ENCODE results near the gene MMAB. TPM values are rescaled to one million over a fixed set of nuclear protein-coding genes. Genes with fewer than 3 reads are reported as not detected.

Gene MMAB
- total and polyA plus RNA-seq, 2 experiments from 2014 or later = 46.6 to 80.8 TPM

DNA sequence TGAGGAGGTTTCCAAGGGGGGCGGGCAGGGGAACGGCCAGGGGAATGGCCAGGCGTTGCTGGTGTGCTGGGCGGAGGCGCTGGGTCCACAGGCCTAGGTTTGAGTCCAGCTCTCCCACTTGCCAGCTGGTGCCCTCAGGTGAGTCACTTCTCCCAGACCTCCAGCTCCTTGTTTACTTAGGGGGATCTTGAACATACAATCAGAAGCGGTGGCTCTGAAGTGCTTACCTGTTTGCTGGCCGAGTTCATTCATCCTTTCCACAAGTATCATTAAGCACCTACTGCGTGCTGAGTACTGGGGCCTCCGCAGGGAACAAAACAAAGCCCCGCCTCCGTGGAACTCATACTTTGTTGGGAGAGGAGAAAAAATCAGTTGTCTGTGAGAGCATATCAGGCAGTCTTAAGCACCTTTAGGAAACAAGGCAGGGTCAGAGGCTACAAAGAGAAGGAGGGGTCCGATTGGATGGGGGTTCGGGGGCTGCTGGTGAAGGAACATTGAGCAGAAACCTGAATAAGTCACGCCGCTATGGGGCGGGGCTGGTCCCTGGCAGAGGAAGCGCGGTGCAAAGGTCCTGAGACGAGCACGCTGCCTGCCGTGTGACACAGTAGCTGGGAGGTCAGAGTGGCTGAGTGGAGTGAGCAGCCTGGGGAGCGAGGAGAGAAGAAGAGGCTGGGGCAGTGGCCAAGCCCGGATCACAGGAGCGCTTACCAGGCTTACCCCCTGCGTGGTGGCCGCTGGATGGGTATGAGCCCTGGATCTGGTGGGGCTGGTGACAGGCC is 15.3 kb upstream of the MMAB start:
- H3K27me3 ChIP-seq = no peaks in the 10 kb centered on the region
- no peaks in the 10 kb centered on the region for H3K36me3 ChIP-seq (replicated peaks; ENCODE audit: insufficient read depth, low read depth)
- peak overlapping the region; percentile 34 for H3K27ac ChIP-seq
- H3K4me2 ChIP-seq = no peak overlapping the region
- H2AFZ ChIP-seq = no peak overlapping the region
- H3K9me3 ChIP-seq (ENCODE audit: low read depth) = no peaks in the 10 kb centered on the region
- H3K9me2 ChIP-seq (replicated peaks; ENCODE audit: insufficient read depth) = no peaks in the 10 kb centered on the region
- H3K4me1 ChIP-seq (ENCODE audit: insufficient read depth) = peaks cover 3% of the 10 kb centered on the region
- 87% methylated on average over 26 of the region's 26 CpGs for WGBS (ENCODE audit: low lambda C conversion rate, missing lambda C conversion rate)
- H4K20me1 ChIP-seq (ENCODE audit: insufficient read depth, poor library complexity, severe bottlenecking) = no peaks in the 10 kb centered on the region
- H3K79me2 ChIP-seq = no peaks in the 10 kb centered on the region
- DNase-seq (ENCODE audit: low spot score) = peak; percentile 59
- no peak for TF ChIP-seq EZH2 (IDR thresholded peaks at IDR 0.05; ENCODE audit: borderline replicate concordance)
- TF ChIP-seq, protein P1, sequence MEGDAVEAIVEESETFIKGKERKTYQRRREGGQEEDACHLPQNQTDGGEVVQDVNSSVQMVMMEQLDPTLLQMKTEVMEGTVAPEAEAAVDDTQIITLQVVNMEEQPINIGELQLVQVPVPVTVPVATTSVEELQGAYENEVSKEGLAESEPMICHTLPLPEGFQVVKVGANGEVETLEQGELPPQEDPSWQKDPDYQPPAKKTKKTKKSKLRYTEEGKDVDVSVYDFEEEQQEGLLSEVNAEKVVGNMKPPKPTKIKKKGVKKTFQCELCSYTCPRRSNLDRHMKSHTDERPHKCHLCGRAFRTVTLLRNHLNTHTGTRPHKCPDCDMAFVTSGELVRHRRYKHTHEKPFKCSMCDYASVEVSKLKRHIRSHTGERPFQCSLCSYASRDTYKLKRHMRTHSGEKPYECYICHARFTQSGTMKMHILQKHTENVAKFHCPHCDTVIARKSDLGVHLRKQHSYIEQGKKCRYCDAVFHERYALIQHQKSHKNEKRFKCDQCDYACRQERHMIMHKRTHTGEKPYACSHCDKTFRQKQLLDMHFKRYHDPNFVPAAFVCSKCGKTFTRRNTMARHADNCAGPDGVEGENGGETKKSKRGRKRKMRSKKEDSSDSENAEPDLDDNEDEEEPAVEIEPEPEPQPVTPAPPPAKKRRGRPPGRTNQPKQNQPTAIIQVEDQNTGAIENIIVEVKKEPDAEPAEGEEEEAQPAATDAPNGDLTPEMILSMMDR (IDR thresholded peaks at IDR 0.05; ENCODE audit: poor library complexity) = no peak
- no peak for TF ChIP-seq EZH2phosphoT487 (IDR thresholded peaks at IDR 0.05; ENCODE audit: low read depth, severe bottlenecking, unreplicated experiment)
- no peak overlapping the region for H3K4me3 ChIP-seq

DNA sequence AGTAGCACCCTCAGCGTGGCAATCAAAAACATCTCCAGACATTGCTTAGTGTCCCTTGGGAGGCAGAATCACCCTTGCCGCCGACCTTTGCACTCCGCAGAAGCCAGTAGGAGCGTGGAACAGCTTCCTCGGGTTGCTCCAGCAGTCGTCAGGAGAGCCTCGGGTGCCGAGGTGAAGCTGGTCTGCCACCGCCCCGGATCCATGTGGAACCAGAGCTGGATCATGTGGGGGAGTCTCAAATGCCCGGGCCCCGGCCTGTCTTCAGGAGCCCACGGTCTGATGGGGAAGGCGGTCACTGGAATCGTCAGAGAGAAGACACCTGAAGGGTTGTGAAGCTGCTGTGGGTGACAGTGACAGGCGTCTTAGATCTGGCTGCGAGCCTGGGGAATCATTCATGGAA is 14.6 kb upstream of the MMAB start:
- H3K9me2 ChIP-seq (replicated peaks; ENCODE audit: insufficient read depth) = no peaks in the 10 kb centered on the region
- 95% methylated on average over 18 of the region's 18 CpGs for WGBS (ENCODE audit: low lambda C conversion rate, missing lambda C conversion rate)
- H3K9me3 ChIP-seq (ENCODE audit: low read depth) = no peaks in the 10 kb centered on the region
- peak overlapping the region; percentile 20 for H3K27ac ChIP-seq
- no peak overlapping the region for H3K4me2 ChIP-seq
- no peak overlapping the region for H2AFZ ChIP-seq
- TF ChIP-seq EZH2phosphoT487 (IDR thresholded peaks at IDR 0.05; ENCODE audit: low read depth, severe bottlenecking, unreplicated experiment) = no peak
- TF ChIP-seq, protein P1 (IDR thresholded peaks at IDR 0.05; ENCODE audit: poor library complexity) = no peak
- TF ChIP-seq EZH2 (IDR thresholded peaks at IDR 0.05; ENCODE audit: borderline replicate concordance) = no peak
- H3K79me2 ChIP-seq = no peaks in the 10 kb centered on the region
- H3K4me3 ChIP-seq = no peak overlapping the region
- peaks cover 3% of the 10 kb centered on the region for H3K4me1 ChIP-seq (ENCODE audit: insufficient read depth)
- no peaks in the 10 kb centered on the region for H3K27me3 ChIP-seq
- H3K36me3 ChIP-seq (replicated peaks; ENCODE audit: insufficient read depth, low read depth) = no peaks in the 10 kb centered on the region
- no peak for DNase-seq (ENCODE audit: low spot score)
- H4K20me1 ChIP-seq (ENCODE audit: insufficient read depth, poor library complexity, severe bottlenecking) = no peaks in the 10 kb centered on the region

DNA sequence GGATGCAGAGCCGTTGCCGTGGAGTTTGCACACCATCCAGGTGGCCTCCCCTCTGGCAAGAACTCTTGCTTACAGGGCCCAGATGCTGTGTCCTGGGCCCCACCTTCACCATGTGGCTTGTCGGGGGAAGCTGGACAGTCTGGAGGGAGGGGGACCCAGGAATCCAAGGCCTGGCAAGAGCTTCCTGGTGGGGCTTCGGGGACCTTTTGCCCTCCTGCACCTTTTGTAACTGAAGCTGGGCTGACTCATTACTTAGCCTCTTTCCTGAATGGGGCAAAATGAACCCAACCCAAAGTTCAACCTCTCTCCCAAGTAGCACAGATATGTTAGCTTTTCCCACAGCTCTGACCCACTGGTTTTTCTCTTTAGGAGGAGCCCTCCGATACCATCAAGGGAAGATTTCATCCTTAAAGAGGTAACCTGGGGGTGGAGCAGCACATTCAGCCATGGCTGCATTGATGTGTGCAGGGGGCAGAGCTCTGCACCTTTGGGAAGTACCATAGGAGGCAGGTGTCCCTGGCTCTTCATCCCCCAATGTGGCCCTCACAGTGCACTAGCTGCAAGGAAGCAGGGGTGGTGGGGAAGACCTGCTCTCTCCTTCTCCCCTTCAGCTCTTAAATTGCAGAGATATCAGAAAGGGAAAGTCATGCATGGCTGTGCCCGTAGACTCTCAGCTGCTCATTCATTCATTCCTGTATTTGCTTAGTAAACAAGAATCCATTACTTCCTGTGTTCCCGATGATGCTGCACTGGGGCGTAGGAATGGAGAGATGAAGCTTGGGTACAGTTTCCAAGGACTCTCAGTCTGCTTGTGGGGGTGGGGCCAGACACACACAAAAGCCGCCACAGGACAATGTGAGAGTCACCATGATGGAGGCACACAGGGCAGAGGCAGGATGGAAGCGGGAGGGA is 13.3 kb upstream of the MMAB start:
- Histone ChIP-seq H3K79me2 (no peaks in the 10 kb centered on the region), H3K9me2 (replicated peaks; ENCODE audit: insufficient read depth) (no peaks in the 10 kb centered on the region), H4K20me1 (ENCODE audit: insufficient read depth, poor library complexity, severe bottlenecking) (no peaks in the 10 kb centered on the region), H2AFZ (no peak overlapping the region), H3K36me3 (replicated peaks; ENCODE audit: insufficient read depth, low read depth) (no peaks in the 10 kb centered on the region), H3K27me3 (no peaks in the 10 kb centered on the region), H3K27ac (no peak overlapping the region), H3K4me2 (no peak overlapping the region), H3K9me3 (ENCODE audit: low read depth) (no peaks in the 10 kb centered on the region), H3K4me1 (ENCODE audit: insufficient read depth) (peaks cover 3% of the 10 kb centered on the region), H3K4me3 (no peak overlapping the region)
- 78% methylated on average over 10 of the region's 10 CpGs for WGBS (ENCODE audit: low lambda C conversion rate, missing lambda C conversion rate)
- no peak for DNase-seq (ENCODE audit: low spot score)
- no peak for TF ChIP-seq EZH2 (IDR thresholded peaks at IDR 0.05; ENCODE audit: borderline replicate concordance)
- no peak for TF ChIP-seq EZH2phosphoT487 (IDR thresholded peaks at IDR 0.05; ENCODE audit: low read depth, severe bottlenecking, unreplicated experiment)
- TF ChIP-seq, protein P1 (IDR thresholded peaks at IDR 0.05; ENCODE audit: poor library complexity) = no peak

All from hepatocyte (in vitro differentiated cells).